Amniotic stem cell (primary cell): ENCODE results near the gene SDHB.

Experiments used
- DNase-seq: peaks from one replicate; lab custom pipeline; 2025; lab: John Stamatoyannopoulos, UW

Gene SDHB

GRCh38 chr1:17012775-17013490, 40.9 kb downstream of the SDHB start:
- no peak for DNase-seq

DNA sequence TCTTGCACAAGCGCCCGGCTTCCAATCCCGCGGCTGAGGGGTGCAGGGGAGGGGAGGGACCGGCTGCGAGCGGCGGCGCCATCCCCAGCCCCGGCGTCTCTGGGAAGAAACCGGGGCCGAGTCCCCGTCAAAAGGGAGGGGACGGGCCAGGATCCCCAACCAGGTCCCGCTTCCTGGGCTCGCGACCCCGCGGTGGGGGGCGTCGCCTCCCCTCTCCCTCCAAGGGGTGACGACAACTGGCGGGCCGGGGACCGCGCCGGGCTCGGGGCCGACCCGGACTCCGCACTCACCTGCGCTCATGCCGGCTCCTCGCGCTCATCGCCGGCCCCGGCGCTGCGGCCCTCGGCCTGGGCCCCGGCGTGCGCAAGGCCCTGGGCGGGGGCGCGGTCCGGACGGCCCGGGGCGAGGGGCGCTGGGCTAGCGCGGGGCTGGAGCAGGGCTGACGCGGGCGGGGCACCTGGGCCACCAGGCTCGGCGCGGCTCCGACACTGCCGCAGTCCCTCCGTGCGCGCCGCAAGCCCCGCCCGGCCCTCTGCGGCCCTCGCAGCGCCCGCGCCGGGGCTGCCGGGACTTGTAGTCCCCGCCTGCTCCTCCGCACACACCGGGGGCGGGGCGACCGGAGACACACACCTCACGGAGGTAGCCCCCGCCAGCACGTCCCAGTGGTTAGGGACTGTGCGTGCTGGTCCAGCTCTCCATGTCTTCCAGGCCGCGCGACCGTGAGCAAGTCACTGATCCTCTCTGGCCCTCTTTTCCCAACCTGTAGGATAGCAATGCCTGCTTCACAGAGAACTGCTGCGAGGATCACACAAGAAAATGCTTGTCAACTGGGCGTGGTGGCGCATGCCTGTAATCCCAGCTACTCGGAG, 42.2 kb downstream of the SDHB start, which contains the start of gene ATP13A2:
Gene ATP13A2, minus strand, starts transcription at position 490 of the 869 bp plus-strand sequence. Its CDS starts 190 bp downstream, at position 300.
- DNase-seq: peak; percentile 28

GRCh38 chr1:17011092-17011438, 42.8 kb downstream of the SDHB start:
- no peak for DNase-seq

DNA sequence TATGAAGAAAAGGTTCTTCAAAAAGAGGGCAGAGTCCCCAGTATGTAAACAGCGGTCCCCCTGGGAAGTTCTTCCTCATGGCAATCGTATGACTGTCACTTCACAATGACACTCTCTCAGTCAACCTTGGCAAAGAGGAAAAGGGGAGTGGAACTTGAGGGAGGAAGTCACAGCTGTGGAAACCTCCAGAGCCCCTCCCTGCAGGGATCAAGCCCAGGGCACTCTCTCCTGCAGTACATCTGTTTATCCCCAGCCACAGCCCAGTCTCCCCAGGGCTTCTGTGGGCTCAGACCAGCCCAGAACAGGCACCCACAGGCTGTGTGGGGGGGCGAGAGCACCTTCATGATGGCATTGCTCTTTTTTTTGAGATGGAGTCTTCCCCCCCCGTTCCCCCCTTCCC, 44.1 kb downstream of the SDHB start:
- no peak for DNase-seq

- no peak for DNase-seq
These were observed 45.5 kb downstream of the SDHB start for GRCh38 chr1:17008208-17008855.

GRCh38 chr1:17007121-17007520, 46.7 kb downstream of the SDHB start:
- DNase-seq: no peak

DNA sequence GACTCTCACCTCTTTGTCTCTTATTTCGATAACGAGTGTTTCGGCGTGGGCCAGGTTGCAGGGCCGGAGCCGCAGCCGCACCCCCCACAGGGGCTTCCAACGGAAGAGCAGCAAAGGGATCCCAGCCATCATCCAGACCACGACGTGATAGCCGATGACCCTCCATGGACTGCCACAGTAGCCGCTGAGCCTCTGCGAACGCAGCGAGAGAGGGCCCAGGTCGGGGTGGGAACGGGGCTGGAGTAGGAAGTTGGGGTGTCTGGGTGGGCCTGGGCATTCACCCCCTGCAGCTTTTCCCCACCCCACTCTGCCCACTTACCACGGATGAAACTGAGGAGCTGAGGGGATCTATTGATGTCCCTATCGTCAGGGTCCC, 48.5 kb downstream of the SDHB start:
- no peak for DNase-seq

DNA sequence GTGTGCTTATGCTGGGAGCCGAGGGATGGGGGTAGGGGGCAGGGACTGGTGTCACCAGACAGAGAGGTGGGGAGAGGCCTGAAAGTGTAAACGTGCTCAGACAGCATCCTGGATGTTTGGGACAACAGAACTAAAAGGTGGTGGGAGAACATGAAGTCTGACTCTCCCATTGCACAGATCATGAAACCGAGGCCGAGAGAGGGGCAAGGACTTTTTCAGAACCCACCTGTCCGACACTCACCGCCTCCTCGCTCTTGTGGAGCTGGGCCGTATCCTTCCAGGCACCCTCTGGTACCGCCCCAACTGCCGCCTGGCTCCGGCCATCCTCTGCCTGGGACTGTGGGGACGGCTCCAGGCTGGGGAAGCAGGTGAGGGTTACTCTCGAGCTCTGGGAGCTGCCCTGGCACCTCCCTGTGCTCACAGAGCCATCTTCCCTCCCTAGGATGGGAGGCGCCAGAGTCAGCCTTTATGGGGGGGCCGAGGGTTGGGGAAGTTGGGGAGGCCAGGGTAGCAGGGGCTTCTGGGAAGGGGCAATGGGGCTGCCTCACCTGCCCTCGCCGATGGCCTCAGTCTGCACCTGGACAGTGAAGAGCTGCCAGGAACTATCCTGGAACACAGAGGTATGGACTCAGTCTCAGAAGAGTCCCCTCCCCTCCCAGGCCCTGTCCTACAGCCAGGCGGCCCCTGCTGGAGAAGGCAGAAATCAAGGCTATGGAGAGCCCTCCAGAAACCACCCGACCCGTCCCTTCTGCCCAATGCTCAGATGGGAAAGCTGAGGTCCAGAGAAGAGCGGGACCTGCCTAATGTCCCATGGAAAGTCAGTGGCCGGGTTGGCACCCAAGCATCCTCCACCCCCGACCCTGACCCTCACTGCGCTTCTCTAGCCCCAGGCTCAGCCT, 49.1 kb downstream of the SDHB start:
- no peak for DNase-seq

- no peak for DNase-seq
These were observed 51.3 kb downstream of the SDHB start for GRCh38 chr1:17002524-17002902.

- DNase-seq: no peak
These were observed 51.9 kb downstream of the SDHB start for GRCh38 chr1:17001760-17002523.

DNA sequence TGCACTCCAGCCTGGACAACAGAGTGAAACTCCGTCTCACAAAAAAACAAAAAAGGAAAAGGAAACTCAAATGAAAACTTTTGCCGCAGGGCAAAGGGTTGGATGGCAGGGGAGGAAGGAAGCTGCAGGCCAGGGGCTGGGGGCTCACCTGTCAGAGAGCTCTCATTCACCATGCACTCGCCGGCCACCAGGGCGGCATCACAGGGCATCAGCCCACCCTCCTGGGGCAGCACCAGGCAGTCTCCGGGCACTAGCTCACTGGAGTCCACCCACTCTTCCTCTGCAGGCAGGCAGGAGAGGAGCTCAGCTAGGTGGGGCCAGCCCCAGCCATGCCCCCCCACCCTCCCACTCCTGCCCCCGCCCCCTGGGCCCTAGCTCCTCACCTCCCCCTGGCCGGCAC, 54.0 kb downstream of the SDHB start:
- no peak for DNase-seq

GRCh38 chr1:16998589-16998988, 55.2 kb downstream of the SDHB start:
- DNase-seq: no peak

- no peak for DNase-seq
These were observed 57.0 kb downstream of the SDHB start for GRCh38 chr1:16996845-16997244.

- DNase-seq: no peak
These were observed 60.3 kb downstream of the SDHB start for GRCh38 chr1:16993521-16994038.

- DNase-seq: no peak
These were observed 61.2 kb downstream of the SDHB start for GRCh38 chr1:16992675-16993074.

- DNase-seq: no peak
These were observed 61.7 kb downstream of the SDHB start for GRCh38 chr1:16992102-16992501.

GRCh38 chr1:16991571-16991970, 62.3 kb downstream of the SDHB start:
- no peak for DNase-seq

DNA sequence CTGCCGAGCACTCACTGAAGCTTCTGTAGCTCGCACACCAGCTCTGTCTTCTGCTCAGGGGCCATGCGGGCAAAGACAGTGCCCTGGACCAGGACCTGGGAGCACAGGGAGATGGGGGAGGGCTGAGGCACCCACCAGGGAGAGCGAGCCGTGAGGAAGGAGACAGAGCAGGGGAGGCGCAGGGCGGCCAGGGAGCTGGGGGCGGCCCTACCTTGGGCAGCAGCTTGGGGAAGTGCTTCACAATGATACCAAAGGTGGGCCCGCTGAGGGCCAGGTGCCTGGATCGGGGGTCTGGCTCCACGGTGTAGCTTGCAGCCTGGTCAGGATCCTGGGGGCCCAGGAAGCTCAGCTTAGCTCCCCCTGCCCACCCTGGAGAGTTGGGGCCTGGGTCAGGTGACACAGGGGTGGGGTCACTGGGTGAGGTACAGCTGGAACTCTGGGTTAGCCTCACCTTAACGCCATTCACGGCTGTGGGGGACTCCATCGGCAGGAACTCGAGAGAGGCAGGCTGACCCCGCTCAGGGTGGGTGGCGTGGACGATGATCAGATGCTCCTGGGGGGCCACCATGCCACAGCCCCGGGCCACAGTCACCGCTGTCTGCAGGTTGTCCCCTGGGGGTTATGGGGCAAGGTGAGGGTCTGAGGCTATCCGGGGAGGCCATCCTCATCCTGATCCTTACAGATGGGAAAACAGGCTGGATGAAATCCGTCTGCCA, 64.0 kb downstream of the SDHB start:
- DNase-seq: no peak

DNA sequence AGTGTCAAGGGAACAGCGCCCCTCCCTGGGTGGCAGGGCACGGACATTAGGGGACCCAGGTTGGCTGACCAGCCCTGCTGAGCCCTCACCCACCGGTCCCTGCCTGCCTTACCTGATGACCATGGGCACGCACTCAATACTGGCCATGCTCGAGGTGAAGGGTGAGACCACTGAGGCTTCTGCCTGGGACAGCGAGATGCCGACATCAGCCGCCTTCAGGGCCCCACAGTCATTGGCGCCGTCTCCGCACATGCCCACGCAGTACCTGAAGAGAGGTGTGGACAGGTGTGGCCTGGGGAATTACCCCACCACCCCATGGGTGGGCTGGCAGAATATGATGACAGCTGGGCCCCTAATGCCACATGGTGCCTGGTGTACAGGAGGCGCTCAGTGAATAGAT, 65.6 kb downstream of the SDHB start:
- no peak for DNase-seq

DNA sequence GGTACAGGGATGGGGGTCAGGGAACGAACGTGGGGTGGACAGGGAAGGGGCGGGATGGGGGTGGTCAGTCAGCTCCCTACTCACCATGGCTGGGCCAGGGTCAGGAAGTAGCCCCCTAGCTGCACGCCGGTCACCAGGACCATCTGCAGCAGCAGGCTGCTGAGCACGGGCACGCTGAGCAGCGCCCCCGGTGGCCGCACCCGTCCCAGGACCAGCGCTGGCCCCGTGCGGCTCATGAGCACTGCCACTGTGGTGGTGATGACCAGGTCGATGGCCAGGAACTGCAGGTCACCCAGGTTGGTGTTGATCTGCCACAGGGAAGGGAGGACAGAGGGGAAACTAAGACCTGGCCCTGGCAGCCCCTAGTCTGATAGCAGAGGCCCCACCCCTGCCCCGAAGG, 66.9 kb downstream of the SDHB start:
- no peak for DNase-seq
